ENCODE results near the gene SRP54.
"Not testable (repeated sequence)": the region's sequence is repeated elsewhere in the genome, so short reads cannot be mapped to it uniquely, and the experiment has no call there.

Gene SRP54

DNA sequence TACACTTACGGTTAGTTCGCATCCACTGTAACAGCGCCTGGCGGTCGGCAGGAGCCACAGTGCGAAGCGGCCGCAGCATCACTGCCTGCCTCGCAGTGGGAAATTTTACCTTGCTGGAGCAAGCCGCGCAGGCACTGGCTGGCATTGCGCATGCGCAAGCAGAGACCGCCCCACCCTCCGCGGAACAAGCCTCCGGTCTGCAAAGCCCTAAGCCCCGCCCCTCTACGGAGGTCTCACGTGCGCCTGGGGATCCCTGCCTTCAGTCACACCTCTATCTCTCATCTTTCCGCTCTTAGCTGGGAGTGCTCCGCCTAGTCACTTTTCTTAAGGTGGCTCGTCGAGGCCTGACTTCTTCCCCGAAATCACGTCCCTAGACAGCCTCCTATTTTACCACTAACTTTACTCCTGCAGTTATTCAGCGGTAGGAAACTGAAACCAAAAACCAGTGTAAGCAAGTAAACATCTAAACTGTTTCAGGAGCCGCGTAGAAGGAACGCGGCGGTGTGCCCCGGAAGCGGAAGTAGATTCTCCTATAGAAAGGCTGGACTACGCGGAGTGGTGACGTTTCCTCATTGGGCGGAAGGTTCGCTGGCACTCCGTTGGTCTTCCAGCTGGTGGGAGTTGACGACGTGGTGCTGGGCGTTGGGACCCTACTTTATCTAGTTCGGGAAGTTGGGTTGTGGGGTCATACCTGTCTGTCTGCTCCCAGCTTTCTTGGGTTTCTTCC, at the start of gene SRP54:
Gene SRP54 (plus strand): TSS at position 572 of the 727 bp plus-strand sequence. CDS start 13,718 bp downstream, outside the sequence.
- DNase-seq (ENCODE audit: low read depth in 3 of 3), result peak; percentile 99 to 100 (median 100)

DNA sequence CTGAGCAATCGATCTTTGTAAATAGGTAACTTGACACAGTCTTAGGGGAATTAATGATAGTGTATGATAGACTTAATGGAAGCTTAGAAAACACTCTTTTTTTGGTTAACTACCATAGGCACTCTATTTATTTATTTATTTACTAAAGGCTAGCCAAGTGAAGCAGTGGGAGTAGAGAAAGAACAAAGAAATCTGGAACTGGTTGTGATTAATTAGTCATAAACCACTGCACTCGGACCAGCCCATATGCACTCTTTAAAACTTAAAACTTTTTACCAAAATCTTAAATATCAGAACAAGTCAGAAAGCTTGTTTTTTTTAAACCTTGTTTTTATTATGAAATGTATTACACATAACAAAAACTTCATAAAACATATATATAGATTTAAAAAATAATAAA, 49.5 kb upstream of the SRP54 start:
- DNase-seq (ENCODE audit: low read depth in 3 of 3), result no peak

DNA sequence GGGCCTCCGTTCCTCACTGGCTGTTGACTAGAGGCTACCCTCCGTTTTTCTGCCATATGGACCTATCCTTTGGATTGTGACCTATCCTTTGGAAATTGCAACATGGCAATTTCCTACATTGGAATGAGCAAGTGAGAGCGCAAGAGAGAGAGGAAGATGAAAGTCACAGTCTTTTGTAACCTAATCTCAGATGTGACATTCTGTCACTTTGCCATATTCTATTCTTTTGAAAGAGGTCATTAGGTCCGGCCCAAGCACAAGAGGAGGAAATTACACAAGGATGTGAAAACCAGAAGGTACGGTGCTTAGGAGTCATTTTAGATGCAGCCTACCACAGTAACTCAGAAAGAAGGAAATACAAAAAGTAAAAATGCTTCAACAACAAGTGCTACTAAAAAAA, 47.3 kb upstream of the SRP54 start:
- no peak for DNase-seq (ENCODE audit: low read depth in 3 of 3)

- DNase-seq (ENCODE audit: low read depth in 3 of 3), result no peak
Observed at GRCh38 chr14:34937442-34937841, 45.4 kb upstream of the SRP54 start.

- DNase-seq (ENCODE audit: low read depth in 3 of 3), result no peak
Observed at GRCh38 chr14:34937876-34938275, 44.9 kb upstream of the SRP54 start.

- DNase-seq (ENCODE audit: low read depth in 3 of 3), result no peak
Observed at GRCh38 chr14:34943506-34943905, 39.3 kb upstream of the SRP54 start.

DNA sequence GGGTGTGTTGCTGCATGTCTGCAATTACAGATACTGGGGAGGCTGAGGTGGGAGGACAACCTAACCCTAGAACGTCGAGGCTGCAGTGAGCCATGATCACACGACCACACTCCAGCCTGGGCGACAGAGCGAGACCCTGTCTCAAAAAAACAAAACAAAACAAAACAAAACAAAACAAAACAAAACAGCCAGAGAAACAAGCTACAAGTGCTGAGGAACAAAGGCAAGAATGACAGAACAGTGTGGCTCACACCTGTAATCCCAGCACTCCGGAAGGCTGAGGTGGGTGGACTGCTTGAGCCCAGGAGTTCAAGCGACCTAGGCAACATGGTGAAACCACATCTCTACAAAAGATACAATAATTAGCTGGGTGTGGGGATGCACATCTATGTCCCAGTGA, 38.0 kb upstream of the SRP54 start:
- no peak for DNase-seq (ENCODE audit: low read depth in 3 of 3)

- DNase-seq (ENCODE audit: low read depth in 3 of 3), result no peak
Observed at GRCh38 chr14:34946699-34947098, 36.1 kb upstream of the SRP54 start.

DNA sequence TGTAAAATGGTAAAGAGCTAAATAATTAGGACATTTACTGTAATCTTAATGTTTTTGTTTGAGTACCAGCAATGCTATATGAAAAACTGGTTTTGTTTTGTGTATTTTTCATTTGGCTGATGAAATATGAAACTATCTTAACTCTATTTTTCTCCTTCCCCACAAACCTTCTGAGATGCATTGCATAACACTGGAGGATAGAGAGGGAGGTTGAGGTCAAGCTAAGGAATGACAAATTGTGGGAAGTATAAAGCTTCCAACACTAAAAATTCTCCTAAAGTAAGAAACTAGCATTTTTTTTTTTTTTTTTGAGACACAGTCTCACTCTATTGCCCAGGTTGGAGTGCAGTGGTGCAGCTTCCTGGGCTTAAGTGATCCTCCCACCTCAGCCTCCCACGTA, 31.5 kb upstream of the SRP54 start:
- DNase-seq (ENCODE audit: low read depth in 3 of 3), result no peak

DNA sequence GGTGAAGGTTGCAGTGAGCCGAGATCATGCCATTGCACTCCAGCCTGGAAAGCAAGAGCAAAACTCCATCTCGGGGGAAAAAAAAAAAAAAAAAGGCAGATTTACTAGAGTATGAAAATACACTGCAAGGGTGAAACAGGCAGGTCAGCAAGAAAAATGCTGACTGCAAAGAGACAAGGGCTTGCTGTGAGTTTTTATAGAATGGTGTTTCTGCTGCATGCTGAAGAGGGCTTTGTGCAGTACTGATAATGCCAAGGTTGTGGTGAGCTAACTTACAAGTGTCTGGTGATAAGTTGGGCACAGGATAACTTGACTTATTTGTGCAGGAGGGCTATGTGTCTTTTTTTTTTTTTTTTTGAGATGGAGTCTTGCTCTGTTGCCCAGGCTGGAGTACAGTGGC, 25.9 kb upstream of the SRP54 start:
- no peak for DNase-seq (ENCODE audit: low read depth in 3 of 3)

GRCh38 chr14:34957771-34958286, 25.0 kb upstream of the SRP54 start:
- no peak for DNase-seq (ENCODE audit: low read depth in 3 of 3)

- not testable (repeated sequence) for DNase-seq (ENCODE audit: low read depth in 3 of 3)
Observed at GRCh38 chr14:34962106-34962505, 20.7 kb upstream of the SRP54 start.

- no peak for DNase-seq (ENCODE audit: low read depth in 3 of 3)
Observed at GRCh38 chr14:34964977-34965764, 17.6 kb upstream of the SRP54 start.

GRCh38 chr14:34965912-34966311, 16.9 kb upstream of the SRP54 start:
- DNase-seq (ENCODE audit: low read depth in 3 of 3), result no peak

GRCh38 chr14:34966413-34966812, 16.4 kb upstream of the SRP54 start:
- no peak for DNase-seq (ENCODE audit: low read depth in 3 of 3)

GRCh38 chr14:34970665-34971064, 12.1 kb upstream of the SRP54 start:
- DNase-seq (ENCODE audit: low read depth in 3 of 3), result no peak

DNA sequence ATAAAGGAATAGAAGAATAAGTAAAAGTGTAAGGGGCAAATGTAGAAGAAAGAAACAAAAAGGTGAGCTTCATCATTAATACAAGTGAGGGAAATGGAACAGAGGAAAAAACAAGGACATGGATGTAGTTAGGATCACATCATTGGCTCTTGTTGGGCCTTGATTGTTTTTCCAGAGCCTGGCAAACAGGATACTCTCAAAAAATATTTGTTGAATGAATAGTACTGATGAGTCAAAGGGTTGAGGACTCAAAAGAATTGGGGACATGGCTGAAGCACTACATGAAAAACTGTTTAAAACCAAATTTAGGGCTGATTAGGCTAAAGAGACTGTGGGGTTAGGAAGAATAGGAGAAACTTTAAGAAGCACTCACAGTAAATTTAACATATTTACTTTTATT, 11.4 kb upstream of the SRP54 start:
- no peak for DNase-seq (ENCODE audit: low read depth in 3 of 3)

DNA sequence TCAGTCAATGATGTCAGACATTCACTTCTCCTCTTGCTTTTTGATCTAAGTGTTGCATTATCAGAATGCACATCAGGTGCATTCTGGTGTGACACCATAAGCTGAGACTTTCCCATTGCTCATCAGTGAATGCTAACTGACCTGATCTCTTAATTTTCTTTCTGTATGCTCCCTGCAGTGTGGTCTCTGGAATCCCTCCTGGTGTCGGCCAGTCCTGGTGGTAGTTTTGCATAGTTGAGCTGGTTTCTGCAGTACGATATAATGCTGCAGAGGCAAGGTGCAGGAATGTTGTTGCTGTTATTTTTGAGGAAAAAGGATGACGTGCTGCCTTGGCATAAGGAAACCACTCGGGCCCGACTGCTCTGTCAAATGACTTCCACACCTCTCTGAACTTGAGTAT, 11.0 kb upstream of the SRP54 start:
- no peak for DNase-seq (ENCODE audit: low read depth in 3 of 3)

GRCh38 chr14:34978444-34978843, 4.3 kb upstream of the SRP54 start:
- no peak for DNase-seq (ENCODE audit: low read depth in 3 of 3)

GRCh38 chr14:34980337-34980900, 2.4 kb upstream of the SRP54 start:
- DNase-seq (ENCODE audit: low read depth in 3 of 3), result no peak

- peak in 1 of 3 experiments; percentile 29 for DNase-seq (ENCODE audit: low read depth in 3 of 3)
Observed at GRCh38 chr14:34981743-34982420, 910 bp upstream of the SRP54 start.

DNA sequence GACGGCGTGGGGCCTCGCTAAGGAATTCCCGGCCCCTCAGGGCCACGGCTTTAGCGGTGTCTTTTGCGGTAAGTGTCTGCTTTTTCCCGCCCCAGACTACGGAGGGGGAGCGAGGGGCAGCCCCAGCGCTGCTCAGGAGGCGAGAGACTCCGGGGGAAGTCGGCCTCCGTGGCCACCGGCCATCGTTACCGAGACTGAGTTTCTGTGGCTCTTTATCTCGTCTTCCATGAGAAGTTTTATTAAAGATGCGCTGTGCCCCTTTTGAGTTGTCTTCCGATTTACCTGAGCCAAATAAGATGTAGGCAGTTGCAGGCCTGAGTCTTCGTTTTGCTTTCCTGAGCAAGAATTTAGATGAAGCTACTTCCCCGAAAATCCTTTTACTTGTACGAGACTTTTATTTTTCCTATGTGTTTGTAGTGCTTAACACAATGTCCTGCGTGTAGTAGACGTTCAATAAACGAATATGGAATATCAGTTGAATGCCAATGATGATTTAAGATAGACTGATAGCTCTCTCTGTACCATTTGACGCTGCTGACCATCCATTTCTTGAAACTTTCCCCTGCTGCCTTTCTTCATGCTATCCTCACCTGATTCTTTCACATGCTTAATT, 462 bp downstream of the SRP54 start:
- DNase-seq (ENCODE audit: low read depth in 3 of 3), result no peak
